Measurements from ENCODE around the gene KRTAP9-7.
A peak's percentile ranks its signal among the peaks of the same experiment; 100 is the strongest.

The KRTAP9-7 gene

GRCh38 chr17:41322094-41322902 is 46.8 kb downstream of the KRTAP9-7 start:
- DNase-seq (ENCODE audit: low spot score), result peak; percentile 55

- DNase-seq (ENCODE audit: low spot score), result no peak
These were observed 47.7 kb downstream of the KRTAP9-7 start for GRCh38 chr17:41322903-41323895.

- no peak for DNase-seq (ENCODE audit: low spot score)
These were observed 48.9 kb downstream of the KRTAP9-7 start for GRCh38 chr17:41324180-41325075.

- DNase-seq (ENCODE audit: low spot score), result no peak
These were observed 49.6 kb downstream of the KRTAP9-7 start for GRCh38 chr17:41325126-41325525.

- no peak for DNase-seq (ENCODE audit: low spot score)
These were observed 50.1 kb downstream of the KRTAP9-7 start for GRCh38 chr17:41325611-41326010.
